HUDEP-2 (cell line): ENCODE measurements around the gene IQCH.

Experiments used
- DNase-seq, 76 experiments: peaks; one replicate each; lab custom pipeline; 2025; ENCODE audit not compliant: unreplicated experiment in 76 of 76; lab: John Stamatoyannopoulos, UW

Gene IQCH

DNA sequence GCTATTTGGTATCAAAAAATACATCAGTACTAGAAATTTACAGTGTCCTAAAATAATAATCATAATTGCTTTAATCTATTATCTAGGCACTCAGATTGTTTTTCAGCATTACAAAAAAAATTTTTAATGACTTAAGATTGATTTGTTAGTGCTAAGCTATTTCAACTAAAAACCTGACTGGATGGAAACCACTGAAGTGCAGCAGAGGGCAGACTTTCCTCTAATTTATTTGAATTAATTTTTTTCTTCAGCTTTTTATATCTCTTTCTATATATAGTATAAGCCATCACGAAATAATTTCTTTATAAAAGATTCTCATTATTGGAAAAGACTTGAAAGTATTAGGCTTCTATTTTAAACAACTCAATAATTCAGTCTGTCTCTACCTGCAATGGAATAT, 131.4 kb downstream of the IQCH start:
- DNase-seq = no peak

DNA sequence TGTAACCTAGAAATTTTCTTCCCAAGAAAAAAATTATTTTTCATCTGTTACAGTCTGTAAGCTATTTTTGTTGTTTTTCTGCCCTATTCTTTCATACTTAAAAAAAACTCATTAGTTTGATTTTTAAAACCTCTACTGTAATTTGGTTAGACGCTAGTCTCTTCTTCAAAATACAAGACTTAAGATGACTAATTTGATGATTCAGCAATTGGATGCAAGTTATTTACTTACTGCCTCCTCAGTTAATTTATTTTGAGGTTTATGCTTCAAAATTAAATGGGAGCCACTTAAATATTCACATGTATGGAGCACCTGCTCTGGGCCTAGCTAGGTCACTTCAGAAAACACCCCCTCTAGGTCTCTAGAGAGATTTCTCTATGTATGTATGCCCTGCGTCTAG, 132.4 kb downstream of the IQCH start:
- DNase-seq = no peak

DNA sequence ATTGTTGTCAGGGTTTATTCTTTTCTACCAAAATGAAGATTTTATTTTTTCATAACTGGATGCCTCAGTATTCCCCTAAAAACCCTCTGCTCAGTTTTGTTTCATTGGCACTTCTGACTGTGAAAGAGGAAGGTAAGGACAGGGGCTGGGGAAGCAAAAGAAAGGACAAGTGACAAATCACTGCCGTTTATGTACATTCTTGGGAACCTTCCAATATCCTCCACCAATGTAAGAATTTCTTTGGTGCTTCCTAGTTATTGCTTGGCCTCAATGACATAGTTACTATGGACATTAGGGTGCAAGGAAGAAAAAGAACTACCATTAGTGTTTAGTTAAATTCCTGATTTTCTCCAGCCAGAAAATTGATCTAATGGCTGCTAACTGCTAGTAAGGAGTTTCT, 135.4 kb downstream of the IQCH start:
- no peak for DNase-seq

DNA sequence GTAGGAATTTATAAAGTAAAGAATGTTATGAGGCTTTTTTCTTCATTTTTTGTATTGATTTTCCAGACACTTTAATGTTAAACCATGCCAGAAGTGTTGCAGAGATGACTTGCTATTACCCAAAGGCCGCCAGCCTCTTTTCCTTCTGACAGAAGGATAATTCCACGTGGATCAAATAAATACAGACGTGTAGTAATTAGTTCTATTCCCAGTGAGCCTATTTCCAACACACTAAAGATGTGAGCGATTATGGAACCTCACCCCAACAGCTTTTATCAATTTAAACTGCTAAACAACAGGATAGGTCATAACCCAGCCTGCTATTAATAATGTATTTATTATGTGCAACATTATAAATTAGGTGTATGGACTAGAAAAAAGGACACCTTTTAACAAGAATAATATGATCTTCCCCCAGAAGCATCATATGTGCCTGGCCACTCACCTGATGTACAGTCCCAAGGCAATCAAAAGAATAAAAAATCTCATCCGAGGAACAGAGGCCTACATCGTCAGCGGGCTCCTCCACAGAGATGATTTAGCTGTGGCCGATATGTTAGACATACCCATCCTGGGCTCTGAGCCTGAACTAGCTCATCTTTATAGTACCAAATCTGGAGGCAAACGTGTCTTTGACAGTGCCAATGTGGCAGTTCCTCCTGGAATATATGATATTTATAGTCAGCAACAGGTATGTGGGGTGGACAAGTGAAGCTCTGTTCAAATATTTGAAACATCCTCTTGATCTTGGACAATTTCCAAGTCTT, 140.5 kb downstream of the IQCH start:
- no peak for DNase-seq

- no peak for DNase-seq
These were observed 141.5 kb downstream of the IQCH start for GRCh38 chr15:67396114-67396513.

- DNase-seq = no peak
These were observed 142.6 kb downstream of the IQCH start for GRCh38 chr15:67397139-67397538.

GRCh38 chr15:67399925-67400324, 145.3 kb downstream of the IQCH start:
- no peak for DNase-seq

GRCh38 chr15:67400890-67401289, 146.3 kb downstream of the IQCH start:
- no peak for DNase-seq

GRCh38 chr15:67401336-67401735, 146.8 kb downstream of the IQCH start:
- DNase-seq = no peak

DNA sequence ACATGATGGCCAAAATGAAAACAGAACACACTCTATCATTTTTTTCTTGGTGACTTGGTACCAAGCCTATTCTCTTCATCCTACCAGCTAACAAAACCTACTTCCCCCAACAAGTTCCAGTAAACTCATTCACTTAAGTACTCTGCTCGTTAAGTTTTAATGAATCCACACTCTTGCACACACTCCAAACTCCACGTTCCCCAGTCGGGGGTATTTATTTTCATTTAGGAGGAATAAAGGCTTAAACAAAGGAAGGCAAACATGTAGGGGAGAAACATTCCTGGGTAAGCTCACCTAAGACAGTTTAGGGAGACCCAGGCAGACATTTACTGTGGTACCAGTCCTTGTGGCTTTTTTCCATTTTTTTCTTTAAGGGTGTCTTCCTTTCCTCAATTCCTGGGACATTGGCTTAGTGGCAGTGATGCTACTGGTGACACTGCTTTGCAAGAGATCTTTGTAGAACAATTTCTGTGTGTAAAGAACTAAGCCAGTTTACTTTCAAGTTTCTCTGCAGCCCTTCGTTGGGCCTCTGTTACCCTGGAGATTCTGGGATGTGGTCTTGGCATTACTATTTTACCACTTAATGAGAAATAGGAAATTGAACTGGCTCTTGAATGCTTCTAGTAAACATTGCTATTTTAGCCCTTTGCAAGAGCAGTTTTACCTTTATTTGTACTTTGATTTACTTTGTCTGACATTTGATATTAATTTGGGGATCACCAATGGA, 149.0 kb downstream of the IQCH start:
- no peak for DNase-seq

DNA sequence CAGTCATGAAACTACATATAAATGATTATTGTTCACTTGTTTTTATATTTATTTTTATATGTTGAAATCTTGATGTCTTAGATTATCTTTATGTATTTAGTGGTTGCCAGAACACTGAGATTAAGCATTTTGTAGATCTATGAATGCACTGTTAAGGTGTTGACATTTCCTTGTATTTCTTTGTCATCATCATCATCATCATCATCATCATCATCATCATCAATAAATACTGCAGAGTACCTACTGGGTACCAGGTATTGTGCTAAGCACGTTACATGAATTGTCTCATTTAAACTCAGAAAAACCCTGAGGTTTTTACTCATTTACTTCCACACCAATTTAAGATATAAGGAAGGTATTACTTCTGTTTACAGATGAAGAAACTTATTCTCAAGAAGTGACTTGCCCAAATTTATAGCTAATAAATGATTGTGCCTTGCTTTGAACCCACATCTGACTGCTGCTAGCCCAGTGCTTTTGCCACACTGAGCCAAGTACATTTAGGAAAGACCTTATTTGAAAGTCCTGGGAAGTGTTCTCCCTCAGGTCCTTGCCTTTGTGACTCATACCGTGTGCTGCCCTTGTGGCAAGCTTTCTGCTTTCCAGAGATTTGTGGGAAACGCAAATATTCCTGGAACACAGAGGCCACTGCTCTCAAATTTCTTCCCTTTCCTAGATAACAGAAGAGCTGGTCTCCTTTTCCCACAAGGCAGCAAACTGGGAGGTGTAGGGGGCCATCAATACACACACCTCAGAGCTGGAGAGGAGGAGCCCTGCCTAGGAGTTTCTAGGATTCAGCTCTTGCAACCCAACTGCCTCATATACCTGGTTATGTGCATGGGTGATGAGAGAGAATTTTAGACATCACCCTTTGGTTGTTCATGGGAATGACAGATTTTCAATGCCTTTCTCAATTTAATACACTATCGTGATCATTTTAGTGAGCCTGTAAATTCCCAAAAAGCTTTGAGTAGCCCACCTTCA, 150.9 kb downstream of the IQCH start:
- no peak for DNase-seq

- DNase-seq = peak in 1 of 76 experiments; percentile 1
These were observed 151.8 kb downstream of the IQCH start for GRCh38 chr15:67406257-67406861.

DNA sequence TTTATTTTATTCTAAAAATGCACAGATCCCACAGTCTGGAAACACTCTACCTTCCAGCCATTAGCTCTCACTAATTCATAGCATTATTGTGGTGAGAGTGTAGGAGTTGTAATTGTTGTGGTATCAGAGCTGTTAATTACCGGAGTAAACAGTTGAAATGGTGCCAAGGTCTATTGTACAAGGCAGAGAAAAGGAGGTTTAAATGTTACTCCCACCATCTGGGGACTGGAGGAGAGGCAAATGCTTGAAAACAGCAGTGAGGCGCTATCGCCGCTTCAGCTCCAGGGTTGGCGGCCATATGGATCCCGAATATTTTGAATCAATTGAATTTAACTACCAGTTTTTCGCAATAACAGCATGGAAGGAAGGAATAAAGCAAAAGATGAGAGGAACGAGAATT, 153.2 kb downstream of the IQCH start:
- no peak for DNase-seq

GRCh38 chr15:67409175-67409574, 154.6 kb downstream of the IQCH start:
- DNase-seq = no peak

- no peak for DNase-seq
These were observed 156.9 kb downstream of the IQCH start for GRCh38 chr15:67411486-67411885.

- no peak for DNase-seq
These were observed 159.3 kb downstream of the IQCH start for GRCh38 chr15:67413770-67414390.

DNA sequence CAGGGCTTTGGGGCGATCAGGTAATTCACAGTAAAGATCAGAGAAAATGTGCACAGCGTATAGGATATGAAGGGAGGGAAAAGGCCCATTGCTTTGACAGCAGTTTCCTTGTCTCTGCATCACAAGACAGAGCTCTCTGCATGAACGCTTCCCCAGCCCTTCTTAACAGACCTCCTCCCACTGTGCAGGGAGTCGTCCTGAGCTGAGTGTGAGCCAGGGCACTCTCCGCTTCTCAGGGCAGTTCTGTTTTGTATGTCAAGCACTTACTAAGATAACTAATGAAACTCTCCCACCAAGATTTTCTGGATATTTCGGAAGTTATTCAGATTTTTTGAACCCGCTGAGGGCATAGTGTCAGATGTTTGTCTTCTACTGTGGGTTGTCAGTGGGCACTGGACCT, 160.6 kb downstream of the IQCH start:
- no peak for DNase-seq

DNA sequence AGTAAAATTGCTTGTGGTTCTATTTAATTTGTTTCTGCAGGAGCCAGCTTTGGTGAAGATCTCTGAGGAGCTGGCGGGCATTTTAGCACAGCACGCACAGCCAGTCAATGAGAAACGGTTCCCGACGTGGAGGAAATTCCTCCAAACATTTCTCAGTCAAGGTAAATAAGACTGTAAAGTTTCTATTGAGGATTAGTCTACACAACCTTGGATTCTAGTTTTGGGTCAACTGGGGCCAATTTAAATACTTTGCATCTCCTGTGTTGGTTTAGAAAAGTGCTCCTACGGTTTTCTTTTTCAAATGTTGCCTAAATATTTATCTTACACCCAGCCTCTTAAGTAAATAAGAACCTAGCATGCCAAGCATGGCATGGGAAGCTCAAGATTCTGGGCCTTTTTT, 162.3 kb downstream of the IQCH start:
- no peak for DNase-seq

GRCh38 chr15:67419705-67420104, 165.1 kb downstream of the IQCH start:
- no peak for DNase-seq

- DNase-seq = no peak
These were observed 165.6 kb downstream of the IQCH start for GRCh38 chr15:67420137-67420536.
